ENCODE measurements around the gene SLC47A1. TPM values are rescaled to one million over a fixed set of nuclear protein-coding genes. Genes with fewer than 3 reads are reported as not detected.

Gene SLC47A1
- total and polyA plus RNA-seq, 2 of the 13 experiments (the other 11 are each of a cell fraction or from before 2014, with no cell fraction given) = 42.1 to 67.5 TPM

DNA sequence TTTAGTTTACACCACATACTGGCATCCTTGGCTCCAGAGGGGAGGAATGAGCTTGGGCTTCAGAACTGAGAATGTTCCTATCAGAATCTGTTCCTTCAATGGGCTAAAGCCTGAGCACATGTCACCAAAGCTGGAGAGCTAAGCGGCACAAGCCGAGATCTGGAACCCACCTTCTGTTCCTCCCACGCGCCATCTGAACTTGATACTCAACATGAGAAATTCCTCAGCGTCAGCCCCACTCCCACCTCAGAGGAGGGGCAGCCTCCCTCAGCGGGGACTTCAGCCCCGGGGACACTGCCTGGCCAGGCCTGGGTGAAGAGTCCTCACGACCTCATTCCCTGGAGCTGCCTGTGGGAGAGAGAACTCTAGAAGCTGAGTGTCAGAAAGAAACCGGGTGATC is 22.8 kb upstream of the SLC47A1 start (continued):
- TF ChIP-seq CBX1 (IDR thresholded peaks at IDR 0.05; ENCODE audit: low read depth) (no peak), POLR2A (IDR thresholded peaks at IDR 0.05; ENCODE audit: insufficient read depth in 1 of 2, low read depth in 2 of 2, low read length in 2 of 2) (no peak)
- TF ChIP-seq, protein P1, sequence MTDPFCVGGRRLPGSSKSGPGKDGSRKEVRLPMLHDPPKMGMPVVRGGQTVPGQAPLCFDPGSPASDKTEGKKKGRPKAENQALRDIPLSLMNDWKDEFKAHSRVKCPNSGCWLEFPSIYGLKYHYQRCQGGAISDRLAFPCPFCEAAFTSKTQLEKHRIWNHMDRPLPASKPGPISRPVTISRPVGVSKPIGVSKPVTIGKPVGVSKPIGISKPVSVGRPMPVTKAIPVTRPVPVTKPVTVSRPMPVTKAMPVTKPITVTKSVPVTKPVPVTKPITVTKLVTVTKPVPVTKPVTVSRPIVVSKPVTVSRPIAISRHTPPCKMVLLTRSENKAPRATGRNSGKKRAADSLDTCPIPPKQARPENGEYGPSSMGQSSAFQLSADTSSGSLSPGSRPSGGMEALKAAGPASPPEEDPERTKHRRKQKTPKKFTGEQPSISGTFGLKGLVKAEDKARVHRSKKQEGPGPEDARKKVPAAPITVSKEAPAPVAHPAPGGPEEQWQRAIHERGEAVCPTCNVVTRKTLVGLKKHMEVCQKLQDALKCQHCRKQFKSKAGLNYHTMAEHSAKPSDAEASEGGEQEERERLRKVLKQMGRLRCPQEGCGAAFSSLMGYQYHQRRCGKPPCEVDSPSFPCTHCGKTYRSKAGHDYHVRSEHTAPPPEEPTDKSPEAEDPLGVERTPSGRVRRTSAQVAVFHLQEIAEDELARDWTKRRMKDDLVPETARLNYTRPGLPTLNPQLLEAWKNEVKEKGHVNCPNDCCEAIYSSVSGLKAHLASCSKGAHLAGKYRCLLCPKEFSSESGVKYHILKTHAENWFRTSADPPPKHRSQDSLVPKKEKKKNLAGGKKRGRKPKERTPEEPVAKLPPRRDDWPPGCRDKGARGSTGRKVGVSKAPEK (CRISPR knock-in tag; IDR thresholded peaks at IDR 0.05; ENCODE audit: borderline replicate concordance) = no peak

DNA sequence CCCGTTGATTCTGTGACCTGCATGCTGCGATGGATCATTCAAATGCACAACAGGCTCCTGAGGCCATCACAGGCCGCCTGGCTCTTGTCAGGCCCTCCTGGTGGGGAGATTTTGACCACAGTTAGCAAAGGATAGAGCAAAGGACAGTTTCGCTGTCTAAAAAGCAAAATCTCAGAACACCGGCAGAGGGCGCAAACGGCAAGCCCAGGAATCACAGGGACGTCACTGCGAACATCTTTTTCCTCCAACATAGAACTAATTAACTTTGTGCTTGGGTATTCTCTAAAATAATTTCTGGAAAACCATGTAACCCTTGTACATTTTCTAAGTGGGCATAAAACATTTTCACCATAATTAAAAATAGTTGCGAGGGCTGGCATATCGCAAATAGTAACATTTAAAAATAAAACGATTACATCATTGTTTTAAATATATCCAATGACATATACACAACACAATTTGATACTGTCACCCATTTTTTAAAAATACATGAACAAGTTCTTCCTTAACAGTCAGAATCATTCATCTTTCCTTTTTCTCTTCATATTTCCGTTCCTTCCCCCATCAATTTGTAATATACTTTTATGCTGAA is 19.7 kb upstream of the SLC47A1 start:
- ATAC-seq (peak; percentile 87), FAIRE-seq (peak; percentile 92), DNase-seq (ENCODE audit: low spot score) (peak; percentile 68)
- H2AFZ ChIP-seq (ENCODE audit: low read length) = no peak overlapping the region
- H3K4me3 ChIP-seq (replicated peaks in 1 of 3; ENCODE audit: insufficient read depth in 1 of 3, low read depth in 2 of 3, low read length in 3 of 3) = no peak overlapping the region
- no peak overlapping the region for H3K9ac ChIP-seq (ENCODE audit: insufficient read depth, low read depth, low read length)
- peaks cover 58% of the 10 kb centered on the region for H3K4me1 ChIP-seq (ENCODE audit: insufficient read depth, low read length)
- CTCF ChIA-PET (ENCODE audit: low intra/inter-chr PET ratio, low total read pairs) = interaction anchor here (1.4 to 2.2 kb wide), 4 partner anchors 158 to 252 kb away, joined by 4 to 19 read pairs (median 6); no protein-coding TSS in a partner anchor
- no peak overlapping the region for H3K27ac ChIP-seq (ENCODE audit: extremely low read length, insufficient read depth, low read length)
- POLR2A ChIA-PET = interaction anchor here (1.1 kb wide), 1 partner anchor 134 kb away, joined by 3 read pairs; the partner anchor contains the start of gene ALDH3A2
- WGBS (ENCODE audit: low lambda C conversion rate) = 12% methylated on average over 13 of the region's 13 CpGs
- H3K4me2 ChIP-seq (ENCODE audit: low read depth, low read length) = peak overlapping the region; percentile 58
- H4K20me1 ChIP-seq (ENCODE audit: insufficient read depth, low read length) = no peaks in the 10 kb centered on the region
- in situ Hi-C loops (cut with HindIII; ENCODE audit: extremely low pct_ligation_motif_present, low pct_unique_long_range_greater_than_20kb) (loop anchor here (5.0 to 25.0 kb wide), 2 partner anchors 198 to 253 kb away; partner anchors contain the start of gene SLC47A2), intact Hi-C loops (cut with micrococcal nuclease; ENCODE audit: unreplicated experiment) (loop anchor here (1.0 to 2.0 kb wide), 5 partner anchors 32 to 252 kb away; partner anchors contain the start of gene ALDH3A2)
- no TSS peak for BruUV-seq (replicated peaks)
- no peaks in the 10 kb centered on the region for H3K9me3 ChIP-seq (ENCODE audit: low read length)
- H3K27me3 ChIP-seq (ENCODE audit: control insufficient read depth in 1 of 2, insufficient read depth in 2 of 2, low read length in 2 of 2) = no peaks in the 10 kb centered on the region
- no peaks in the 10 kb centered on the region for H3K79me2 ChIP-seq (ENCODE audit: insufficient read depth, low read length)
- no peaks in the 10 kb centered on the region for H3K36me3 ChIP-seq (replicated peaks in 1 of 2; ENCODE audit: control insufficient read depth in 1 of 2, insufficient read depth in 2 of 2, low read length in 2 of 2)
- no peak for TF ChIP-seq CBFB (CRISPR knock-in tag; IDR thresholded peaks at IDR 0.05)
- TF ChIP-seq DPF2 (CRISPR knock-in tag; IDR thresholded peaks at IDR 0.05; ENCODE audit: borderline replicate concordance, low read depth) = no peak
- no peak for TF ChIP-seq CEBPB (IDR thresholded peaks at IDR 0.05; ENCODE audit: borderline replicate concordance, low read depth, low read length)
- TF ChIP-seq, protein P2, sequence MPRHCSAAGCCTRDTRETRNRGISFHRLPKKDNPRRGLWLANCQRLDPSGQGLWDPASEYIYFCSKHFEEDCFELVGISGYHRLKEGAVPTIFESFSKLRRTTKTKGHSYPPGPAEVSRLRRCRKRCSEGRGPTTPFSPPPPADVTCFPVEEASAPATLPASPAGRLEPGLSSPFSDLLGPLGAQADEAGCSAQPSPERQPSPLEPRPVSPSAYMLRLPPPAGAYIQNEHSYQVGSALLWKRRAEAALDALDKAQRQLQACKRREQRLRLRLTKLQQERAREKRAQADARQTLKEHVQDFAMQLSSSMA (CRISPR knock-in tag; IDR thresholded peaks at IDR 0.05) = no peak
- TF ChIP-seq, protein P3, sequence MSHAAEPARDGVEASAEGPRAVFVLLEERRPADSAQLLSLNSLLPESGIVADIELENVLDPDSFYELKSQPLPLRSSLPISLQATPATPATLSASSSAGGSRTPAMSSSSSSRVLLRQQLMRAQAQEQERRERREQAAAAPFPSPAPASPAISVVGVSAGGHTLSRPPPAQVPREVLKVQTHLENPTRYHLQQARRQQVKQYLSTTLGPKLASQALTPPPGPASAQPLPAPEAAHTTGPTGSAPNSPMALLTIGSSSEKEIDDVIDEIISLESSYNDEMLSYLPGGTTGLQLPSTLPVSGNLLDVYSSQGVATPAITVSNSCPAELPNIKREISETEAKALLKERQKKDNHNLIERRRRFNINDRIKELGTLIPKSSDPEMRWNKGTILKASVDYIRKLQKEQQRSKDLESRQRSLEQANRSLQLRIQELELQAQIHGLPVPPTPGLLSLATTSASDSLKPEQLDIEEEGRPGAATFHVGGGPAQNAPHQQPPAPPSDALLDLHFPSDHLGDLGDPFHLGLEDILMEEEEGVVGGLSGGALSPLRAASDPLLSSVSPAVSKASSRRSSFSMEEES (CRISPR knock-in tag; IDR thresholded peaks at IDR 0.05) = 0 out of 2 replicates have a peak, but pooled peaks have one; percentile 17
- TF ChIP-seq ZSCAN21 (CRISPR knock-in tag; IDR thresholded peaks at IDR 0.05; ENCODE audit: borderline replicate concordance) = no peak
- TF ChIP-seq ZC3H13 (CRISPR knock-in tag; IDR thresholded peaks at IDR 0.05) = no peak
- TF ChIP-seq, protein P4, sequence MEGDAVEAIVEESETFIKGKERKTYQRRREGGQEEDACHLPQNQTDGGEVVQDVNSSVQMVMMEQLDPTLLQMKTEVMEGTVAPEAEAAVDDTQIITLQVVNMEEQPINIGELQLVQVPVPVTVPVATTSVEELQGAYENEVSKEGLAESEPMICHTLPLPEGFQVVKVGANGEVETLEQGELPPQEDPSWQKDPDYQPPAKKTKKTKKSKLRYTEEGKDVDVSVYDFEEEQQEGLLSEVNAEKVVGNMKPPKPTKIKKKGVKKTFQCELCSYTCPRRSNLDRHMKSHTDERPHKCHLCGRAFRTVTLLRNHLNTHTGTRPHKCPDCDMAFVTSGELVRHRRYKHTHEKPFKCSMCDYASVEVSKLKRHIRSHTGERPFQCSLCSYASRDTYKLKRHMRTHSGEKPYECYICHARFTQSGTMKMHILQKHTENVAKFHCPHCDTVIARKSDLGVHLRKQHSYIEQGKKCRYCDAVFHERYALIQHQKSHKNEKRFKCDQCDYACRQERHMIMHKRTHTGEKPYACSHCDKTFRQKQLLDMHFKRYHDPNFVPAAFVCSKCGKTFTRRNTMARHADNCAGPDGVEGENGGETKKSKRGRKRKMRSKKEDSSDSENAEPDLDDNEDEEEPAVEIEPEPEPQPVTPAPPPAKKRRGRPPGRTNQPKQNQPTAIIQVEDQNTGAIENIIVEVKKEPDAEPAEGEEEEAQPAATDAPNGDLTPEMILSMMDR (CRISPR knock-in tag; IDR thresholded peaks at IDR 0.05) = peak; percentile 92
- peak; percentile 90 for TF ChIP-seq RAD21 (CRISPR knock-in tag; IDR thresholded peaks at IDR 0.05)
- TF ChIP-seq, protein P5, sequence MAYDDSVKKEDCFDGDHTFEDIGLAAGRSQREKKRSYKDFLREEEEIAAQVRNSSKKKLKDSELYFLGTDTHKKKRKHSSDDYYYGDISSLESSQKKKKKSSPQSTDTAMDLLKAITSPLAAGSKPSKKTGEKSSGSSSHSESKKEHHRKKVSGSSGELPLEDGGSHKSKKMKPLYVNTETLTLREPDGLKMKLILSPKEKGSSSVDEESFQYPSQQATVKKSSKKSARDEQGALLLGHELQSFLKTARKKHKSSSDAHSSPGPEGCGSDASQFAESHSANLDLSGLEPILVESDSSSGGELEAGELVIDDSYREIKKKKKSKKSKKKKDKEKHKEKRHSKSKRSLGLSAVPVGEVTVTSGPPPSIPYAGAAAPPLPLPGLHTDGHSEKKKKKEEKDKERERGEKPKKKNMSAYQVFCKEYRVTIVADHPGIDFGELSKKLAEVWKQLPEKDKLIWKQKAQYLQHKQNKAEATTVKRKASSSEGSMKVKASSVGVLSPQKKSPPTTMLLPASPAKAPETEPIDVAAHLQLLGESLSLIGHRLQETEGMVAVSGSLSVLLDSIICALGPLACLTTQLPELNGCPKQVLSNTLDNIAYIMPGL (CRISPR knock-in tag; IDR thresholded peaks at IDR 0.05; ENCODE audit: borderline replicate concordance in 1 of 2, low read depth in 1 of 2) = peak in 1 of 2 experiments; percentile 56; a peak in 1 of 4 replicates
